Liver (tissue), 9 donors: Measurements from ENCODE around the gene COL4A1. TPM values are rescaled to one million over a fixed set of nuclear protein-coding genes. Genes with fewer than 3 reads are reported as not detected.

Experiments
- DNase-seq: peaks from one replicate; pipeline ENCODE4 v3.0.0-alpha.2; 2017; ENCODE audit warnings: low spot score
- H3K27ac ChIP-seq, 2 donors: one replicate each; pipeline ENCODE4 v1.7.0; 2013; ENCODE audit warnings: inconsistent platforms in 2 of 2, low read length in 2 of 2, control low read depth in 1 of 2, low read depth in 1 of 2, mild to moderate bottlenecking in 1 of 2
- H3K27me3 ChIP-seq, 4 donors: one replicate each; pipeline versions ENCODE4 v1.6.1 to v1.7.0; 2013; ENCODE audit warnings: low read length in 3 of 4, inconsistent platforms in 1 of 4, mild to moderate bottlenecking in 1 of 4, moderate library complexity in 1 of 4; ENCODE audit not compliant: control insufficient read depth in 4 of 4, insufficient read depth in 4 of 4
- H3K36me3 ChIP-seq, 4 donors: one replicate each; pipeline versions ENCODE4 v1.6.1 to v1.7.0; 2013; ENCODE audit warnings: low read length in 3 of 4, mild to moderate bottlenecking in 3 of 4, low read depth in 1 of 4, moderate library complexity in 1 of 4; ENCODE audit not compliant: control insufficient read depth in 4 of 4, insufficient read depth in 3 of 4
- H3K4me1 ChIP-seq, 4 donors: one replicate each; pipeline versions ENCODE4 v1.6.1 to v1.7.0; 2013; ENCODE audit warnings: low read length in 3 of 4, mild to moderate bottlenecking in 3 of 4, moderate library complexity in 1 of 4; ENCODE audit not compliant: control insufficient read depth in 4 of 4, insufficient read depth in 4 of 4
- H3K4me3 ChIP-seq, 3 donors: one replicate each; pipeline versions ENCODE4 v1.6.1 to v1.7.0; 2013; ENCODE audit warnings: low read length in 3 of 3, control low read depth in 1 of 3, low read depth in 1 of 3, mild to moderate bottlenecking in 1 of 3
- H3K9ac ChIP-seq, 2 donors: one replicate each; pipeline ENCODE4 v1.7.0; 2013; ENCODE audit warnings: low read length in 2 of 2, mild to moderate bottlenecking in 2 of 2, moderate library complexity in 2 of 2, control low read depth in 1 of 2, low read depth in 1 of 2
- H3K9me3 ChIP-seq, 4 donors: one replicate each; pipeline versions ENCODE4 v1.6.1 to v1.7.0; 2013; ENCODE audit warnings: low read length in 3 of 4; ENCODE audit not compliant: control insufficient read depth in 4 of 4
- ATF3 ChIP-seq: IDR thresholded peaks from 2 replicates; pipeline ENCODE4 v1.6.1; 2016; ENCODE audit warnings: antibody characterized with exemption
- EGR1 ChIP-seq, 2 donors: IDR thresholded peaks; 2 replicates each; pipeline ENCODE4 v1.6.1; 2016 to 2018; ENCODE audit warnings: antibody characterized with exemption in 2 of 2, low read depth in 2 of 2
- FOXA1 ChIP-seq: IDR thresholded peaks from 2 replicates; pipeline ENCODE4 v1.6.1; 2016; ENCODE audit warnings: antibody characterized with exemption
- FOXA2 ChIP-seq: IDR thresholded peaks from 2 replicates; pipeline ENCODE4 v1.6.1; 2016; ENCODE audit warnings: antibody characterized with exemption
- GABPA ChIP-seq, 2 donors: IDR thresholded peaks in 1 of 2; conservative IDR thresholded peaks in 1 of 2; 2 replicates each; pipeline ENCODE4 v1.6.1; 2016; ENCODE audit warnings: antibody characterized with exemption in 2 of 2, mild to moderate bottlenecking in 1 of 2, moderate library complexity in 1 of 2
- HNF4A ChIP-seq, 2 donors: conservative IDR thresholded peaks; 2 replicates each; pipeline ENCODE4 v1.6.1; 2016; ENCODE audit warnings: antibody characterized with exemption in 2 of 2, mild to moderate bottlenecking in 2 of 2
- HNF4G ChIP-seq: IDR thresholded peaks from 2 replicates; pipeline ENCODE4 v1.6.1; 2016; ENCODE audit warnings: antibody characterized with exemption
- JUND ChIP-seq, 2 donors: IDR thresholded peaks; 2 replicates each; pipeline ENCODE4 v1.6.1; 2016; ENCODE audit warnings: antibody characterized with exemption in 2 of 2
- MAX ChIP-seq: IDR thresholded peaks from 2 replicates; pipeline ENCODE4 v1.6.1; 2016; ENCODE audit warnings: antibody characterized with exemption
- NR2F2 ChIP-seq: IDR thresholded peaks from 2 replicates; pipeline ENCODE4 v1.6.1; 2016; ENCODE audit warnings: antibody characterized with exemption
- RAD21 ChIP-seq, 2 donors: IDR thresholded peaks; 2 replicates each; pipeline ENCODE4 v1.6.1; 2016; ENCODE audit warnings: antibody characterized with exemption in 2 of 2, mild to moderate bottlenecking in 2 of 2
- REST ChIP-seq: IDR thresholded peaks from 2 replicates; pipeline ENCODE4 v1.6.1; 2016; ENCODE audit warnings: antibody characterized with exemption, mild to moderate bottlenecking
- RXRA ChIP-seq, 2 donors: IDR thresholded peaks; 2 replicates each; pipeline ENCODE4 v1.6.1; 2017 to 2018; ENCODE audit warnings: antibody characterized with exemption in 2 of 2, mild to moderate bottlenecking in 1 of 2
- SP1 ChIP-seq: IDR thresholded peaks from 2 replicates; pipeline ENCODE4 v1.6.1; 2018; ENCODE audit warnings: antibody characterized with exemption, mild to moderate bottlenecking
- TAF1 ChIP-seq: conservative IDR thresholded peaks from 2 replicates; pipeline ENCODE4 v1.6.1; 2016; ENCODE audit warnings: antibody characterized with exemption, mild to moderate bottlenecking
- YY1 ChIP-seq: IDR thresholded peaks from 2 replicates; pipeline ENCODE4 v1.6.1; 2016; ENCODE audit warnings: antibody characterized with exemption, mild to moderate bottlenecking
- ZBTB33 ChIP-seq: IDR thresholded peaks from 2 replicates; pipeline ENCODE4 v1.6.1; 2016; ENCODE audit warnings: antibody characterized with exemption
- WGBS: extraction: QIAGEN DNeasy Blood & Tissue Kit; methylation state at CpG from one replicate; pipeline ENCODE4 v1.1.7; 2013; 5-methylcytosine and 5-hydroxymethylcytosine counted together
- polyA plus RNA-seq, 2 donors: library from polyadenylated mRNA; stranded (reverse) in 1 of 2; unstranded in 1 of 2; fragments of 200-250 nt in 1 of 2; fragments of >200 nt in 1 of 2; fragmentation: Nextera tagmentation in 1 of 2; extraction: Ambion mirVana in 1 of 2; gene quantifications; one replicate each; pipeline versions ENCODE4 v1.2.1 to v1.2.3, GENCODE V29; 2013 to 2015
- total RNA-seq, 2 donors: library from RNA; depleted of rRNA; stranded (reverse); fragments of >200 nt; gene quantifications; one replicate each; pipeline ENCODE4 v1.2.3, GENCODE V29; 2014
- TF ChIP-seq, protein P1 (sequence below): fragments of 150-350 bp; IDR thresholded peaks from 2 replicates; pipeline ENCODE4 v1.5.1; 2017; ENCODE audit warnings: improper control_type of control experiment, low read depth, low read length; ENCODE audit not compliant: missing input control
- donor health status: healthy.
- donor health status: healthy.
- donor health status: healthy.
- donor health status: healthy.
- donor health status: healthy.

Gene COL4A1
- total and polyA plus RNA-seq, 4 donors, result 5.0 to 68.5 (median 37.9) TPM

DNA sequence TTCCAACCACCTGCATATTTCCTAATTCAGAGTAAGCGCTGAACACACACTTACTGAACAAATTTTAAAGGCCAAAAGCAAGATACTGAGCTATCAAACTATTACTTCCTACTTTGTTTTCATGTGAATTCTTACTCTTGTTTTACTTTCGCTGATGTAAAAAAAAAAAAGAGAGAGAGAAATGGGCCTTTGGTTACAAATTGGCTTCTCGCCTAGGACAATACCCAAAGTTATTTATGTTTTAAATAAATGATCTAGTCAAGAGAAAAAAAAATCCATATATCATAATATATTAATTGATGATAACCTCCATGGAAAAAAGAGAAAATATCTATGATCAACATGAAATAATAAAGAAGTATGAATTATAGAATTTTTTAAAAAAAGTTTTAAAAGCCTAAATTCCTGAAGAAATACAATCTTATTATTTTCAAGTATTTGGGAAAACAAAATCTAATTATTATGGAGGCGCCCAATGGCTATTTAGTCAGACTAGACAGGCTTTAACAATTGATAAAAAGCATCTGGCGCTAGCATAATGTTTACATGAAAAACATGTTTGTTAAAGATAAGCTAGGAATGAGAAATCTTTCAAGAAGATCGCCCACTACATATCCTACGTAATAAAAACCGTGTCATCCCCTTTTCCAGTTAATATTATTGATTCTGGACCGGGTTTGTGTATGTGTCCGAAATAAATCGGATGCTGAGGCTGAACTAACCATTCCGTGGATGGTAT lies 9.0 kb downstream of the COL4A1 start (continued):
- no peak for TF ChIP-seq ATF3
- TF ChIP-seq TAF1, result no peak
- TF ChIP-seq HNF4A (conservative IDR thresholded peaks at IDR 0.05), result no peak
- TF ChIP-seq SP1, result no peak
- no peak for TF ChIP-seq YY1
- TF ChIP-seq, protein P1, sequence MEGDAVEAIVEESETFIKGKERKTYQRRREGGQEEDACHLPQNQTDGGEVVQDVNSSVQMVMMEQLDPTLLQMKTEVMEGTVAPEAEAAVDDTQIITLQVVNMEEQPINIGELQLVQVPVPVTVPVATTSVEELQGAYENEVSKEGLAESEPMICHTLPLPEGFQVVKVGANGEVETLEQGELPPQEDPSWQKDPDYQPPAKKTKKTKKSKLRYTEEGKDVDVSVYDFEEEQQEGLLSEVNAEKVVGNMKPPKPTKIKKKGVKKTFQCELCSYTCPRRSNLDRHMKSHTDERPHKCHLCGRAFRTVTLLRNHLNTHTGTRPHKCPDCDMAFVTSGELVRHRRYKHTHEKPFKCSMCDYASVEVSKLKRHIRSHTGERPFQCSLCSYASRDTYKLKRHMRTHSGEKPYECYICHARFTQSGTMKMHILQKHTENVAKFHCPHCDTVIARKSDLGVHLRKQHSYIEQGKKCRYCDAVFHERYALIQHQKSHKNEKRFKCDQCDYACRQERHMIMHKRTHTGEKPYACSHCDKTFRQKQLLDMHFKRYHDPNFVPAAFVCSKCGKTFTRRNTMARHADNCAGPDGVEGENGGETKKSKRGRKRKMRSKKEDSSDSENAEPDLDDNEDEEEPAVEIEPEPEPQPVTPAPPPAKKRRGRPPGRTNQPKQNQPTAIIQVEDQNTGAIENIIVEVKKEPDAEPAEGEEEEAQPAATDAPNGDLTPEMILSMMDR, result no peak
- TF ChIP-seq FOXA1, result no peak

GRCh38 chr13:110297011-110297410 lies 9.9 kb downstream of the COL4A1 start:
- peaks cover 0 to 13% (median 8%) of the 10 kb centered on the region in 4 donors for H3K27me3 ChIP-seq
- no peaks in the 10 kb centered on the region for H3K9me3 ChIP-seq
- H3K4me1 ChIP-seq, result peaks cover 0 to 9% (median 1%) of the 10 kb centered on the region in 4 donors
- 52% methylated on average over 6 of the region's 6 CpGs for WGBS
- H3K36me3 ChIP-seq, result no peaks in the 10 kb centered on the region
- DNase-seq, result no peak
- H3K9ac ChIP-seq, result no peak overlapping the region
- TF ChIP-seq GABPA (IDR thresholded peaks at IDR 0.05 in 1 of 2, conservative IDR thresholded peaks at IDR 0.05 in 1 of 2), result no peak
- TF ChIP-seq HNF4A (conservative IDR thresholded peaks at IDR 0.05), result no peak
- no peak for TF ChIP-seq SP1
- TF ChIP-seq FOXA2, result no peak
- TF ChIP-seq TAF1, result no peak
- no peak for TF ChIP-seq JUND (IDR thresholded peaks at IDR 0.05)
- TF ChIP-seq YY1, result no peak
- TF ChIP-seq RAD21 (IDR thresholded peaks at IDR 0.05), result no peak
- TF ChIP-seq MAX, result no peak
- TF ChIP-seq ZBTB33, result no peak
- TF ChIP-seq HNF4G, result no peak
- TF ChIP-seq RXRA (IDR thresholded peaks at IDR 0.05), result no peak
- TF ChIP-seq REST, result no peak
- TF ChIP-seq NR2F2, result no peak
- TF ChIP-seq FOXA1, result no peak
- TF ChIP-seq, protein P1, result no peak
- TF ChIP-seq EGR1 (IDR thresholded peaks at IDR 0.05; ENCODE audit: low read depth in 2 of 2), result no peak
- TF ChIP-seq ATF3, result no peak
- no peak overlapping the region for H3K27ac ChIP-seq
- no peak overlapping the region for H3K4me3 ChIP-seq
